Neutrophil (primary cell): Measurements from ENCODE around the gene KANSL1.
A peak's percentile ranks its signal among the peaks of the same experiment; 100 is the strongest.

ENCODE experiments used
- H3K27ac ChIP-seq: fragments of 200-600 bp; sonication (generic); 2 replicates; pipeline ENCODE4 v1.5.1; 2016; ENCODE audit warnings: mild to moderate bottlenecking, moderate library complexity
- H3K27me3 ChIP-seq: fragments of 200-600 bp; sonication (generic); 2 replicates; pipeline ENCODE4 v1.6.0; 2016; ENCODE audit warnings: mild to moderate bottlenecking
- H3K36me3 ChIP-seq: fragments of 200-600 bp; sonication (generic); 2 replicates; pipeline ENCODE4 v1.5.1; 2017
- H3K4me1 ChIP-seq, 2 experiments: fragments of 200-600 bp in 1 of 2; sonication (generic) in 1 of 2; 1 replicate in 1 of 2; 2 replicates in 1 of 2; pipeline versions ENCODE4 v1.5.1 to v1.6.1; 2013 to 2016; ENCODE audit warnings: low read depth in 1 of 2, low read length in 1 of 2, mild to moderate bottlenecking in 1 of 2, moderate library complexity in 1 of 2; ENCODE audit not compliant: control insufficient read depth in 1 of 2, insufficient read depth in 1 of 2
- H3K4me3 ChIP-seq, 2 experiments: fragments of 200-600 bp in 1 of 2; sonication (generic) in 1 of 2; 1 replicate in 1 of 2; 2 replicates in 1 of 2; pipeline ENCODE4 v1.5.1; 2013 to 2016; ENCODE audit warnings: low read depth in 1 of 2, low read length in 1 of 2, mild to moderate bottlenecking in 1 of 2, moderate library complexity in 1 of 2
- H3K9me3 ChIP-seq: fragments of 200-600 bp; sonication (generic); 2 replicates; pipeline ENCODE4 v1.5.1; 2016
- CTCF ChIP-seq: fragments of 200-600 bp; sonication (generic); IDR thresholded peaks from 2 replicates; pipeline ENCODE4 v1.5.1; 2016; ENCODE audit warnings: antibody characterized with exemption

Gene KANSL1

GRCh38 chr17:46176975-46177374 lies 16.3 kb downstream of the KANSL1 start:
- Histone ChIP-seq H3K4me3 (no peak overlapping the region), H3K36me3 (peaks cover under 1% of the 10 kb centered on the region), H3K27ac (peak overlapping the region; percentile 77), H3K9me3 (no peaks in the 10 kb centered on the region), H3K27me3 (no peaks in the 10 kb centered on the region), H3K4me1 (peaks cover 69 to 84% of the 10 kb centered on the region in 2 experiments)
- no peak for TF ChIP-seq CTCF

GRCh38 chr17:46175891-46176290 lies 17.3 kb downstream of the KANSL1 start:
- Histone ChIP-seq H3K27ac (peak overlapping the region; percentile 77), H3K4me1 (peaks cover 74 to 86% of the 10 kb centered on the region in 2 experiments), H3K36me3 (peaks cover 11% of the 10 kb centered on the region), H3K9me3 (no peaks in the 10 kb centered on the region), H3K27me3 (no peaks in the 10 kb centered on the region), H3K4me3 (no peak overlapping the region)
- no peak for TF ChIP-seq CTCF

GRCh38 chr17:46173153-46173552 lies 20.1 kb downstream of the KANSL1 start:
- Histone ChIP-seq H3K27ac (peak overlapping the region; percentile 76), H3K4me1 (peaks cover 56 to 78% of the 10 kb centered on the region in 2 experiments)

DNA sequence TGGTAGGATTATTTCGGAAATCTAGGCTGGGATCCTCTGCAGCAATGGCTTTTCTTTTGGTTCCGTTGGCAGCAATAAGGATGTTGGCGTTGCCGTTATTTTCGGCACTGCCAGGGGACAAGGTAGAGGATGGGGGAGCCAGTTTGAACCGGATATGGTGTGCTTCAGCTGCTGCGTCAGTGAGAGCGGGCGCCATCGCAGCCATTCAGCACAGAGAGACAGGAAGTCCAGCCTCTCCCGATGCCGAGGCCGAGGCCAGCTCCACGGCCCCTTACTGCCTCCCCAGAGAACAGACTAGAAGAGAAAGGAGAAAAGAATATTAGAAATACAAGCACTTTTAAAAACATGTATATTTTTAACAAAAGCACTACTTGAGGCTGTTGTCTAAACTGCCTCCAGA lies 21.3 kb downstream of the KANSL1 start:
- Histone ChIP-seq H3K27ac (peak overlapping the region; percentile 76), H3K9me3 (no peaks in the 10 kb centered on the region), H3K36me3 (peaks cover 31% of the 10 kb centered on the region), H3K4me3 (no peak overlapping the region), H3K4me1 (peaks cover 44 to 66% of the 10 kb centered on the region in 2 experiments), H3K27me3 (no peaks in the 10 kb centered on the region)
- no peak for TF ChIP-seq CTCF

More at GRCh38 chr17:46173153-46173552, 20.1 kb downstream of the KANSL1 start:
- Histone ChIP-seq H3K36me3 (peaks cover 31% of the 10 kb centered on the region), H3K9me3 (no peaks in the 10 kb centered on the region), H3K4me3 (no peak overlapping the region), H3K27me3 (no peaks in the 10 kb centered on the region)
- TF ChIP-seq CTCF: no peak

DNA sequence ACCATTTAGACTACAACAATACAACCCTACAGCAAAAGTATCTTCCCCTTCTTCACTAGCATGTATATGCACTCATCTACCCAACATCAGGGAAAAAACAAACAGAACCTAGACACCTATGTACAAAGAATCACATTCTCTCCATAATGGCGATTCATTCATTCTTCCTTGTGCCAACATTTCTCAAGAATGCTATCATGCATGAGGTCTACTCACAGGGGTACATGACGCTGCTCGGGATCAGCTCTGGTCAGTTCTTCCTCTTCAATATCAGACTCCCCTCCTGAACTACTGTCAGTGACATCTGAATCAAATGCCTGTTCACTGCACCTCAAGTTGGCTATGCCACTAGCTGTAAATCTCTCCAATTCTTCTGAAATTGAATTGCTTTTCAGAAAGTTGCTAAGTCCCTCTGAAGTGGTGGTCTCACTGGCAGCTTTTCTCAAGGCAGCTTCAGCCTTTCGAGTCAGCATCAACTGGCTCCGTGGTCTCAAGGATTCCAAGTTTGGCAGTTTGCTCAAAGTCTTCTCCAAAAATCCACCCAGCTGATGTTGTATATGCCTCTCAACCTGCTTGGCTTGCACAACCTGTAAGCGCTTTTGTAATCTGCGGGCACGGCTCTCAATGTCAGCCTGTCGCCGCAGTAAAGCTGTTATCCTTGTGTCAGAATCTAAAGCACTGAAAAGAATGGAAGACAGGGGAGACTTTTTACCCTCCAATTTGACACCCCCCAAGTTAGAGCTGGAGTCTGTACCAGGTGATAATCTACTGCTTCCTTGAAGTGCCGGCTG lies 22.4 kb downstream of the KANSL1 start:
- Histone ChIP-seq H3K36me3 (peaks cover 31% of the 10 kb centered on the region), H3K4me3 (peak overlapping the region; percentile 11 to 15), H3K9me3 (no peaks in the 10 kb centered on the region), H3K27me3 (no peaks in the 10 kb centered on the region), H3K27ac (peak overlapping the region; percentile 76), H3K4me1 (peaks cover 33 to 56% of the 10 kb centered on the region in 2 experiments)
- no peak for TF ChIP-seq CTCF
